HG02885 (cell line): Measurements from ENCODE around the gene POMP.

Experiments
- ATAC-seq: cut with Tn5 transposase; IDR thresholded peaks from one replicate; pipeline ENCODE4 v1.9.1; 2021; ENCODE audit warnings: mild to moderate bottlenecking; ENCODE audit not compliant: unreplicated experiment, poor library complexity

POMP gene, protein sequence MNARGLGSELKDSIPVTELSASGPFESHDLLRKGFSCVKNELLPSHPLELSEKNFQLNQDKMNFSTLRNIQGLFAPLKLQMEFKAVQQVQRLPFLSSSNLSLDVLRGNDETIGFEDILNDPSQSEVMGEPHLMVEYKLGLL

DNA sequence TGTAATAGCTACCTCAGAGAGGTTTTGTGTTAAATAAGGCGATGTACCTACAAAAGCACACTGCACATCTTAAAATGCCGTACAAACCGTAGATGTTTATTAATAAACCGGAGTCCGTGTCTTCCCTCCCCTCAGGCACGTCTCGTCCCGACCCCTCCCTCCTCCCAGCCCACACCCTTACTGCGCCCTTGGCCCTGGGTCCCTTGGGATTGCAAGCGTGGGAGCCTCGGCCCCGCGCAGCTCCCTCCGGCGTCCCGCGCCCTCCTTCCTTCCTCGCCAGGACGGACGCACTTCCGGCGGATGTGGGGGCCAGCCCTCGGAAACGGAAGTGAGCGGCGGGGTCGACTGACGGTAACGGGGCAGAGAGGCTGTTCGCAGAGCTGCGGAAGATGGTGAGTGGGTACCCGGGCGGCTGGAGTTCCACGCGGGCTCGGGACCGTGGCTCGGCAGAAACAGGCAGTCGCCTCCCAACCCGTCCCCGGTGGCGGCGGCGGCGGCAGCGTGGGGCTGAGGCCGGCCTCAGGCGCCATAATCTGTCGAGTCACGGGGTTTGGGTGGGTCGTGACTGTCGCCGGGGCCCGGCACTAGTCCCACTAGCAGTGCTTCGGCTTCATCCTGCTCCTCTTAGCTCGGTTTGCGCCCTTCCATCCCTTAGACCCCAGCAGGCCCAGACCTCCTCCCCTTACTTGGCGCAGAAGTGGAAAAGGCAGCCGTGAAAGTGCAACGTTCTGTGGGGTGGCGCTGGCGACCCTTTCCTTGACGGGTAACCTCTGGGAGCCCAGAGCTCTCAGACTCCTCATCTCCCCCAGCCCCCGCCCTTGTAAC, at the start of gene POMP:
TSS of gene POMP (plus strand) at position 335 of the 825 bp plus-strand sequence. CDS start at position 390, 55 bp downstream.
- ATAC-seq, result peak; percentile 91

DNA sequence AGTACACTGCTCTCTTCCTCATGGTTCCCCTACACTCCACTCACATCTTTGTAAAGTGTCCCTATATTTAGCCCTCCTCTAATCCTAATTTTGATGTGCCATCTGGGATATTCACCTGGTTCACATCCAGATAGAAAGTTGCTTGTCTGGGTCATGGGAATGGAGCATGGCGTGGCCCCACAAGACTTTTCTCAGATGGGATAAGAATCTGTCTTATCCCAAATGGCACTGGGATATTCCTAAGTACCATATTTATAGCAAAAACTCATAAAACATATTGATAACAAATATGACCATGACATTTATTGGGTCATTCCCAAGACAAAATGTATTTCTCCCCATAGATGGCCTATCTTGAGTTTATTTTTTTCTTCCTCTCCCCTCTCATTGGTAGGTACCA, 49.5 kb upstream of the POMP start:
- no peak for ATAC-seq

DNA sequence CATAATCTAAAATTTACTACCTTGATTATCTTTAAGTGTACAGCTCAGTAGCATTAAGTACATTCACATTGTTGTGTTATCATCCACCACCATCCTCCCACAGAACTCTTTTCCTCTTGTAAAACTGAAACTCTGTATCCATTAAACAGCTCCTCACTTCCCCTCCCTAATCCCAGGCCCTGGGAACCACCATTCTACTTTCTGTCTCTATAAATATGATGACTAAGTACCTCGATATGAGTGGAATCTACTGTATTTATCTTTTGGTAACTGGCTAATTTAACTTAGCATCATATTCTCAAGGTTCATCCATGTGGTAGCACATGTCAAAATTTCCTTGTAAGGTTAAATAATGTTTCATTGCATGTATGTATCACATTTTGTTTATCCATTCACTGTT, 49.0 kb upstream of the POMP start:
- no peak for ATAC-seq

DNA sequence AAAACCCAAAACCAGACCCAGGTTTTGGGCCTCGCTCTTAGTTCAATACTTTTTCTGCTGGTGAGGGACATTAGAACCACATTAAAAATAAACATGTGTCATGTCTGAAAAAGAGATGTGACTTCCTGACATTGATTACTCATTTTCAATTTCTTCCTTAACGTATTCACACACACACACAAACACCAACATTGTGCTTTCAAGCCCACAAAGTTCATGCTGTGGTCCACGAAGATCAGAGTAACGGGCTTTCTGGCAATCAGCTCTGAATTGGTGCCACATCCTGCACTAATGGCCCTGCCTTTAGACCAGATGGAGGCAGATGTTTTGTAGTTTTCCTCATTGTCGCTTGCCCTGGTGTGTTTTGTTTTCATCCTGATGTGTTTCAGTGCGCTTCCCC, 47.9 kb upstream of the POMP start:
- ATAC-seq, result no peak

DNA sequence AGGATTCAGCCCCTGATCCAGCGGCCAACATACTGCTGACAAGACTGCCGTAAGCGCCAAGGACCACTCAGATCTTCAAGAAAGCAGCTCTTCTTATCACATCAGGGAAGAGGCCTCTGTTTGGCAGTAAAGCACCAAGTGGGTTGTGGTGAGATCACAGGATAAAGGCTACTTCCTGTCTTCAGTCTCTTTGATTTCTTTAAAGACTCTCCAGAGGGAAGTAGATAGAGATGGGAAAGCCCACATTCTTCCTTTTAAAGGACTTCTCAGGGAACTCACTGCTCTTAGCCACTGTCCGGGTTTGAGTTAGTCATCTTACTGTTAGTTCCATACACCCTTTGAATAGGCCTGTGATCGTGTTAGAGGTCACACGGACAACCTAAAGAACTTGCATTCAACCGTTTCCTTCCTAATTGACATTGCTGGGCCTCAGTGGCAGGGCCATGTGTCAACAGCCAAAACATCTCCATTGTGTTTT, 47.2 kb upstream of the POMP start:
- ATAC-seq, result no peak

DNA sequence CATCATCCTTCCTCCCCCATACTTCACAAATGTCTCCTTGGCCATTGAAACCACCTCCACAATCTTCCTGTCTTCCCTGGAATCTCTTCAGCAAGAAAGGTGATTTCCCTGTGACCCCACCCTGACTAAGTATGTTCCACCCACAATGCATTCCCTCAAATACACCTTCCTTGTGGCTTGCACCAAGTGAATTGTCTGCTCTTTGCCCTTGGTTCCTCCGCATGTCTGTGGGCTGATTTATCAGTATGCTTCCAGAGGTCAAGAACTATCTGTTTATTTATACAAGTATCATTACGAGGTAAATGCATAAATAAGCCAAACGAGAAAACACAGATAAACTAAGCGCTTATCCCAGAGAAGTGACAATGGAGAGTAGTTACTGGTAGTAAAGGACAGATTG, 45.4 kb upstream of the POMP start:
- no peak for ATAC-seq

DNA sequence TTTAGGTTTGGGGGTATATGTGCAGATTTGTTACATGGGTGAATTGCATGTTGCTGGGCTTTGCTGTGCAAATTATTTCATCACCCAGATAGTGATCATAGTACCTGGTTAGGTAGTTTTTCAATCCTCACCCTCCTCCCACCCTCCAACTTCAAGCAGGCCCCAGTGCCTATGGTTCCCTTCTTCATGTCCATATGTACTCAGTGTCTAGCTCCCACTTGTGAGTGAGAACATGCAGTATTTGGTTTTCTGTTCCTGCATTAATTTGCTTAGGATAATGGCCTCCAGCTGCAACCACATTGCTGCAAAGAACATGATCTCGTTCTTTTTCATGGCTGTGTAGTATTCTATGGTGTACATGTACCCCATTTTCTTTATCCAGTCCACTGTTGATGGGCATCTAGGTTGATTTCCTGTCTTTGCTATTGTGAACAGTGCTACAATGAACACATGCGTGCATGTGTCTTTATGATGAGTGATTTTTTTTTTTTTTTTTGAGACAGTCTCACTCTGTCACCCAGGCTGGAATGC, 42.9 kb upstream of the POMP start:
- ATAC-seq, result no peak

DNA sequence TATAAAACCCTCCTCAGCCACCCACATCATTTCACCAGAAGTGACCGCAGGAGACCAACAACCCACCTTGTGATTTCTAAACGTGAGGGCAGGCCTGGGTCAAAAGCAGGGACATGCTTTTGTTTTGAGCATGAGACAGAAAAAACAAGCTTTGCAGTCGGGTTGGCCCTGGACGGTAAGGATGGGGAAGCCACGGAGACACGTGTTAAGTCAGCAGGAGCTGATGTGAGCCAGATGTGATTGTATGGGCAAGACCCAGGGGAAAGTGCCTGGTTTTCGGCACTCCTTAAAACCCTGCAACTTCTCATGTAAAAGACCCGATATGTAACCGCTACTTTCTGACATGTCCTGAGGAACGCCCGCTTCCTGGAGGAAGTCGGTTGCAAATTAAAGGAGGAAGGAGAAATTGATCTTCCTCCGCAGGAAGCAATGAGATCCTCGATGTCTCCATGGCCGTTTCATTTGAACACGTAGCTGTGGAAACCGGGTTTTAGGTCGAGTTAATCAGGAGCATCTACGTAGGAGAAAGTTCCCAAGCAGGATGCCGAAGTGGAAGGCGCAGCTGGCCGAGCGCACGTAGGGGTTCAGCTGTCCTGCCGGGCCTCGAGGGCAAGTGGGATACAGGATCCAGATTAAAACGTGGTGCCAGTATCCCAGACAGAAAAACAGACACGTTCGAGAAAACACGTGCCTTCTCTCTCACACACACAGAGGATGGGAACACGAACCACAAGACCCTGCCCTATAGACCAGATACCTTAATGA, 40.5 kb upstream of the POMP start:
- no peak for ATAC-seq

DNA sequence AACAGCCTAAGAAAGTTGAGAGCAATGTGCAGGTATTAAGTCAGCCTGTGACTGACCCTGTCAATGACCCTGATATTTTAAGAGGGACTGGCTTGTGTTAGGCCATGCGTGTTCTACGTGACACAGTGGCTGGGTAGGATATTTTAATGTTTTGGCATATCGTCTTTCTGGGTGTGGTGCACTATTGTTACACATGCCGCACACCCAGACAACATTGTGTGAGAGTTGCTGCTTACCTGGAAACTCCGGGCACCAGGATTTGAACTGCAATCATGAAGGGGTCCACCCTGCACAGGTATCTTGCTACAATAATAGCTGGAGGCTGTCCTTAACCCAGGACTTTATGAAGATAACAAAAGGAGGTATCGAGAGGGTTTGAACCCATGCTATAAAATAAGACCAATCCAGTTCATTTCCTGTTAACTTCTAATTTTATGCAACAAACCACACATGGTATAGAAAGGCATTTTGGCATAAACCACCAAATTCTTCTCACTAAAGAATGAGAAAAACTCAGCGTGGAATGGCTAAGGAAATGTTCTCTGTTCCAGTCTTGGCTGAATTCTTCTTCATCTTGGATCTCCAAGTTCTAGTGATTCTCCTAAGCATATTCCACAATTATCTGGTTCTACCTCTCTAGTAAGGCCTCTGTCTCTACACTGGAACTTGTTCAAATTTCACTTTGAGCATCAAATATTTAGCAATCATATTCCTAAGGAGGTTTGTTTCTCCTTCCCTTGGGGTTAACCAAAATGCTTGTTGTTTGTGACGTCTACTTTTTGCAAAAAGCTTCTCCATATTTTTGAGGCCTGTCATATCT, 38.7 kb upstream of the POMP start:
- ATAC-seq, result no peak

DNA sequence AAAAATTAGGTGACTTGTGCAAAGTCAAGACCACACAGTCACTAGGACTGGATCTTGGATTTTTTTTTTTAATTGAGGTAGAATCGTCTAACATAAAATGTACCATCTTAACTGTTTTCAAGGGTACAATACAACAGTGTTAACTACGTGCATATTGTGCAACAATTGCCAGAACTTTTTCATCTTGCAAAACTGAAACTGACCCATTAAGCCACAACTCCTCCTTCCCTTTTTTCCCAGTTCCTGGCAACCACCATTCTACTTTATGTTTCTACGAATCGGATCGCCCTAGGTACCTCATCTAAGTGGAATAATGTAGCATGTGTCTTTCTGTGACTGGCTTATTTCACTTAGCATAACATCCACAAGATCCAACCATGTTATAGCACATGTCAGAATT, 37.5 kb upstream of the POMP start:
- ATAC-seq, result no peak

DNA sequence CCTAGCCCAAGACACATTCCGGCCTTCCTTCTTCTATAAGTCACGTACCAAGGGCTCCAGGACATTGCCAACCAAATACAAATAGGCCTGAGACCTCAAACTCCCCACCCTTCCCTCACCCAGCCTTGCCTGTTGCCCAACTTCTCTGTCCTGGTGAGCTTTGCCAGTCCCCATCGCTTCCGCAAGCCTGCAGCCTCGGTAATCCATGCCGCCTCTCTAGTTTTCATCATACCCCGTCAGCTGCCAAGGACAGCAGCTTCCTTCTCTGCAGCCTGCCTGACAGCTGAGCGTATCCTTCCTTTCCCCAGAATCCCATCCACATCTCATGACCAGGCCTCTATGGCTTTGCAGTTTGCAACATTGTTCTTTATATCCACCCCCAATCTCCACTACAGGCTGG, 36.6 kb upstream of the POMP start:
- ATAC-seq, result no peak

DNA sequence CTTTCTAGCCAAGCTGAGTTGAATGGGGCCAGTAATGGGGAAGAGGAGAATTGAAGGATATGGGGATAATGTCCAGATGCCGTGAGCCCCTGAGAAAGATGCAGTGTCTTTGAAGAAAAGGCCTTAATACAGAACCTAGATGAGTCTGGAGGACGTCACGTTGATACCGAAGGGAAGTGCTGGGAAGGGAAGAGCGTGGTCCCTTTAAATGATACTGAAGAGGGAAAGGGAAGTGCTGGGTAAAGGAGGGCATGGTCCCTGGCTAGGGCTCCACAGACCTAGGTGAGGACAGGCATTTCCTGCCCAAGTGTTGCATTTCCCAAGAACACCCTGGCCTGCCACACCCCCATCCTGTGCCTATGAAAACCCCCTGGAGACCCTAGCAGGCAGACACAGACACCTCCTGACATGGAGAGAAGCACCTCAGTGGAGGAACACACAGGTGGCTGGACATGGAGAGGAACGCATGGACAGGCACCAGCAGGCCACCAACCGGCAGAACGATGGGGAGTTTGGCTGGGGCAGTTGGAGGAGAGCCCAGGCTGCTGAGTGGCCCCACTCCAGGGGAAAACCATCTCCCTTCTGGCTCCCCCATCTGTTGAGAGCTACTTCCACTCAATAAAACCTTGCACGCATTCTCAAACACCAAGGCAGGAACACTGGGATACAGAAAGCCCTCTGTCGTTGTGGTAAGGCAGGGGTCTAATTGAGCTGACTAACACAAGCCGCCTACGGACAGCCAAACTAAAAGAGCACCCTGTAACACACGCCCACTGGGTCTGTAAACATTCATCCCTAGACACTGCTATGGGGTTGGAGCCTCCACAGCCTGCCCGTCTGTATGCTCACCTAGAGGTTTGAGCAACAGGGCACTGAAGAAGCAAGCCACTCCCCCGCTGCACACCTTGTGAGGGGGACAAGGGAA, 34.9 kb upstream of the POMP start:
- no peak for ATAC-seq

DNA sequence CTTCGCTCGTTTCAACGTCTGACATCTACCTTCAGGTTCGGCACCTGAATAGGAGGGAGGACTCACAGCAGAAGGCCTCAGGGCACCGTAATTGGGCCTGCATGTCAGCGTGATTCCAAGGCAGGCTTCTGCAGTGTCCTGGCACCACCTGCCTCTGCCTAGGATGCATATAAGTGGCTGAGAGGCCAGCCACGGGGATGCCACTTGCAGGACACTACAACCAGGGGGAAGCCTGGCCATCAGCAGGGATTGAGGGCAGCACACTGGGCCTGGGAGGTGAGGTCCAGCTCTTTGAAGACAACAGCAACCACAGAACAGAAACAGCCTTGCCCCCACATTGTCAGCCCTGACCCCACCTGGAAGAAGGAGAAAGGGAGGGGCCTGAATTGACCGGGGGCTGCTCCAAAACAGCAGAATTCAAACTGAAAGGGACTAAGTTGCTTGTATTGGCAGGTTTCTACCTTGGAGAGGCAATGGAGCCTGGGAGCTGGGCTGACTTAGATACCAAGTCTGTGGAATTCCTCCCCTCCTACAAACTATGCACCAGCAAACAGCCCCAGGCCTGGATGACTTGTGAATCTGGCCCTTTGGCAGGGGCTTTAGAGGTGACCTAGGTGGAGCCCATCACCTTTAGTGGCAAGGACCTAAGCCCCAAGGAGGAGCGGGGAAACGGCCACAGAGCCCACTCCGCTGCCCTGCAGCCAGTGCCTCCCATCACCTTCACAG, 34.1 kb upstream of the POMP start:
- no peak for ATAC-seq

DNA sequence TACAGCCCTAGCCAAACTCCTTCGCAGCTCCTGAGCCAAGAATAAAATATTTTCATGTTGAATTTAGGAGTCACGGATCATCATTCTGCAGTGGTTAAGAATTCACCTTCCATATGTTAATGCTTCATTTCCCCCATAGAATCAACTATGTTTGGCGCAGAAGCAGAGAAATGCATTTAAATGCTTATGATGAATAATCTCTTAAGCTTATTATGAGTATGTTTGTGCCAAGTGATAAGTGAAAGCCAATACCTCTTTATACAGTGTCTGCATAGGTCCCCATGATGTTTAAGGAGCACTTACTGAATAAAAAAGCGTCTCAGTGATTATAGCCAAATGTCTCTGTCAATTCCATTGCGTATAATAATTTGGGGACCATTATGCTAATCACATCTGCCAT, 32.7 kb upstream of the POMP start:
- no peak for ATAC-seq

DNA sequence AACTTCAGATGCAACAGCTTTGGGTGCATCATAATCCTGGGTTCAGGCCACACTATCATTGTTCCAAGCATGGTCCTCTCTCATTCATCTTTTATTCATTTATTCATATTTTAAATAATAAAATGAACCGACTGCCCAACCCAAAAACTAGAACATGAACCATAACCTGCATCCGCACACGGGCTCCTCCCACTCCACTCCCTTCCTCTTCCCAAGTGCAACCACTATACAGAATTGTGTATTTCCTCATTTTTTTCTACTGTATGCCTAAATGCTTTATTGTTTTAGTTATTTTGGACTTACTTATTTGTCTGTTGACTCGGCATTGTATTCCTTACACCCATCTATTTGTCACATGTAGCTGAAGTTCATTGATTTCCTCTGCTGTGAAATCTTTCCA, 30.7 kb upstream of the POMP start:
- no peak for ATAC-seq

DNA sequence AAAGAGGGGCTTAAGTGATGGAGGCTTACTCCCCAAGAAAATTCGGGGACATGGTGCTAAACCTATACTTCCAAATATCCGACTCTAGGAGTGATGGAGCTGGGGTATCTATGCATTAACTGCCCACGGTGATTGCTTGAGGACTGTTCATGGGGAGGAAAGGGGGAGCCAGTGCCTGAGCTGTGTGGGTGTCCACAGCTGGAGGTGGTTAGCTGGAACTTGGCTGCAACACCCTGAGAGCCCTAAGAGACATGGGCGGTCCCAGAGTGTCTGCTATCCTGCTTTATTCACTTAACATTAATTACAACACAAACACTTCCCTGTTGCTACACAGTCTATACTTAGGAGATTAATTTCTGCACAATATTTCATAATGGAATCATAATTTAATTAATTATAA, 28.1 kb upstream of the POMP start:
- ATAC-seq, result no peak

DNA sequence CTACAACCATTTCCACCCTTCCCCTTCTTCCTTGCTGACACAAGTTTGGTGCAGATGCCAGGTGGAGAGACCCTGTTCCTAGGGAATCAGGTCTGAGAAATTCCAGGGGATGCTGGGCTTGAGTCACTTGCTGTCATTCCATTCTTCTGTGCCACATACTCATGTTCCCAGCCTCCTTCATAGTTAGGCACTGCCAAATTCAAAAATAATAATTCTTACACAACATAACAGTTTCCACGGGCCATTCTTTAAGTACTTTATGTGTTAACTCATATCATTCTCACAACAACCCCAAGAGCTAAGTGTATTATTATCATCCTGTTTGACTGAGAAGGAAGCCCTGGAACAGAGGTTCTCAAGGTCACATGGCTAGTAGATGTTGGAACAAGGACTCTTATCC, 27.1 kb upstream of the POMP start:
- ATAC-seq, result no peak

DNA sequence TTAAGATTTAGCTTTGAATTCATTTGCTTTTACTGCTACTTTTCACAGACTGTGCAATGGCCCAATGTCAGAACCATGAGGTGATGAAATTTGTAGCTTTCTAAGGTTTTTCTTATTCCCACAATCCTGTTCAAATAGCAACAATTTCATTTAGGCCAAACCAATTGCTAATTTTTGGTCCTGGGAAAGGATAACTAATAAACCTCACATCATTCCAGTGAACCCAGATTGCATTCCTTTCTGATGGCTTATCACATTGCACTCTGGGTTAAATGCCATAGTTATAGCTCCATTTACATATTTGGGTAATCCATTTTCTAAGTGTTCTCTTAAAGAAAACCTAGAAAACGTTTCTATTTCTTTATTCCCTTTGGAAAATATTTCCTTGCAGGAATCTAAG, 22.9 kb upstream of the POMP start:
- no peak for ATAC-seq
